ENCODE results near the gene INSRR. TPM values are rescaled to one million over a fixed set of nuclear protein-coding genes. Genes with fewer than 3 reads are reported as not detected.

INSRR gene
- total RNA-seq, 1 experiment from 2014 or later = not detected

GRCh38 chr1:156804572-156805243, 54.2 kb downstream of the INSRR start:
- Histone ChIP-seq H4K20me1 (ENCODE audit: low read length) (no peaks in the 10 kb centered on the region), H3K36me3 (ENCODE audit: low read depth, low read length) (peaks cover 20% of the 10 kb centered on the region; the same call in 1 of the 2 replicates), H3K79me2 (ENCODE audit: low read length) (no peaks in the 10 kb centered on the region), H3F3A (ENCODE audit: low read length, unreplicated experiment) (no peaks in the 10 kb centered on the region), H3K27ac (ENCODE audit: low read length) (no peak overlapping the region), H3K4me3 (ENCODE audit: low read length) (no peak overlapping the region), H3K9ac (ENCODE audit: low read length) (no peak overlapping the region), H3K27me3 (ENCODE audit: low read length) (no peaks in the 10 kb centered on the region), H3K9me2 (replicated peaks; ENCODE audit: low read length) (no peaks in the 10 kb centered on the region), H3K4me1 (ENCODE audit: insufficient read depth, low read length) (no peaks in the 10 kb centered on the region), H3K4me2 (ENCODE audit: low read length) (no peak overlapping the region), H3K9me3 (ENCODE audit: low read length) (no peaks in the 10 kb centered on the region), H2AFZ (ENCODE audit: low read length) (no peak overlapping the region)
- ChIA-PET CTCF (no interaction called here), POLR2A (ENCODE audit: unreplicated experiment) (no interaction called here)
- DNase-seq = no peak
- BruUV-seq (replicated peaks) = no TSS peak
- no peak for TF ChIP-seq EZH2 (IDR thresholded peaks at IDR 0.05; ENCODE audit: low read length, unreplicated experiment)
- TF ChIP-seq EZH2phosphoT487 (IDR thresholded peaks at IDR 0.05; ENCODE audit: borderline replicate concordance, low read length) = no peak
- TF ChIP-seq CTCF (conservative IDR thresholded peaks at IDR 0.05; ENCODE audit: low read depth, low read length) = no peak
- ATAC-seq = peak; percentile 11
- intact Hi-C loops (cut with micrococcal nuclease) = no loop called here

GRCh38 chr1:156804026-156804425, 54.9 kb downstream of the INSRR start:
- Histone ChIP-seq H3K9me3 (ENCODE audit: low read length) (no peaks in the 10 kb centered on the region), H3K4me3 (ENCODE audit: low read length) (no peak overlapping the region), H3K79me2 (ENCODE audit: low read length) (no peaks in the 10 kb centered on the region), H4K20me1 (ENCODE audit: low read length) (no peaks in the 10 kb centered on the region), H3K9me2 (replicated peaks; ENCODE audit: low read length) (no peaks in the 10 kb centered on the region), H3K4me2 (ENCODE audit: low read length) (no peak overlapping the region), H3F3A (ENCODE audit: low read length, unreplicated experiment) (no peaks in the 10 kb centered on the region), H3K27ac (ENCODE audit: low read length) (no peak overlapping the region), H3K9ac (ENCODE audit: low read length) (no peak overlapping the region), H3K36me3 (ENCODE audit: low read depth, low read length) (peaks cover 26% of the 10 kb centered on the region), H3K4me1 (ENCODE audit: insufficient read depth, low read length) (no peaks in the 10 kb centered on the region), H3K27me3 (ENCODE audit: low read length) (no peaks in the 10 kb centered on the region), H2AFZ (ENCODE audit: low read length) (no peak overlapping the region)
- no peak for ATAC-seq
- no peak for TF ChIP-seq CTCF (conservative IDR thresholded peaks at IDR 0.05; ENCODE audit: low read depth, low read length)
- TF ChIP-seq EZH2 (IDR thresholded peaks at IDR 0.05; ENCODE audit: low read length, unreplicated experiment) = no peak
- no peak for TF ChIP-seq EZH2phosphoT487 (IDR thresholded peaks at IDR 0.05; ENCODE audit: borderline replicate concordance, low read length)
- ChIA-PET CTCF (no interaction called here), POLR2A (ENCODE audit: unreplicated experiment) (no interaction called here)
- DNase-seq = no peak
- BruUV-seq (replicated peaks) = no TSS peak
- intact Hi-C loops (cut with micrococcal nuclease) = no loop called here

GRCh38 chr1:156803086-156803851, 55.6 kb downstream of the INSRR start:
- Histone ChIP-seq H3K27ac (ENCODE audit: low read length) (no peak overlapping the region), H3K9me2 (replicated peaks; ENCODE audit: low read length) (no peaks in the 10 kb centered on the region), H3K9me3 (ENCODE audit: low read length) (no peaks in the 10 kb centered on the region), H3K9ac (ENCODE audit: low read length) (no peak overlapping the region), H4K20me1 (ENCODE audit: low read length) (no peaks in the 10 kb centered on the region), H3K27me3 (ENCODE audit: low read length) (no peaks in the 10 kb centered on the region), H3K4me2 (ENCODE audit: low read length) (no peak overlapping the region), H3K4me1 (ENCODE audit: insufficient read depth, low read length) (peaks cover 1% of the 10 kb centered on the region), H3F3A (ENCODE audit: low read length, unreplicated experiment) (no peaks in the 10 kb centered on the region), H3K4me3 (ENCODE audit: low read length) (no peak overlapping the region), H3K36me3 (ENCODE audit: low read depth, low read length) (peaks cover 31% of the 10 kb centered on the region), H3K79me2 (ENCODE audit: low read length) (no peaks in the 10 kb centered on the region), H2AFZ (ENCODE audit: low read length) (no peak overlapping the region)
- ATAC-seq = no peak; the same call in 1 of the 2 replicates
- no peak for DNase-seq
- TF ChIP-seq EZH2 (IDR thresholded peaks at IDR 0.05; ENCODE audit: low read length, unreplicated experiment) (no peak), CTCF (conservative IDR thresholded peaks at IDR 0.05; ENCODE audit: low read depth, low read length) (no peak), EZH2phosphoT487 (IDR thresholded peaks at IDR 0.05; ENCODE audit: borderline replicate concordance, low read length) (no peak)
- ChIA-PET POLR2A (ENCODE audit: unreplicated experiment) (no interaction called here), CTCF (no interaction called here)
- intact Hi-C loops (cut with micrococcal nuclease) = no loop called here
- no TSS peak for BruUV-seq (replicated peaks)

All from PC-3 (cell line).